Measurements from ENCODE around the gene S100A2. TPM values are rescaled to one million over a fixed set of nuclear protein-coding genes. Genes with fewer than 3 reads are reported as not detected.
A peak's percentile ranks its signal among the peaks of the same experiment; 100 is the strongest.

The S100A2 gene
- total RNA-seq, 4 donors from 2014 or later = 1.3 to 6.5 TPM; not detected in 2

DNA sequence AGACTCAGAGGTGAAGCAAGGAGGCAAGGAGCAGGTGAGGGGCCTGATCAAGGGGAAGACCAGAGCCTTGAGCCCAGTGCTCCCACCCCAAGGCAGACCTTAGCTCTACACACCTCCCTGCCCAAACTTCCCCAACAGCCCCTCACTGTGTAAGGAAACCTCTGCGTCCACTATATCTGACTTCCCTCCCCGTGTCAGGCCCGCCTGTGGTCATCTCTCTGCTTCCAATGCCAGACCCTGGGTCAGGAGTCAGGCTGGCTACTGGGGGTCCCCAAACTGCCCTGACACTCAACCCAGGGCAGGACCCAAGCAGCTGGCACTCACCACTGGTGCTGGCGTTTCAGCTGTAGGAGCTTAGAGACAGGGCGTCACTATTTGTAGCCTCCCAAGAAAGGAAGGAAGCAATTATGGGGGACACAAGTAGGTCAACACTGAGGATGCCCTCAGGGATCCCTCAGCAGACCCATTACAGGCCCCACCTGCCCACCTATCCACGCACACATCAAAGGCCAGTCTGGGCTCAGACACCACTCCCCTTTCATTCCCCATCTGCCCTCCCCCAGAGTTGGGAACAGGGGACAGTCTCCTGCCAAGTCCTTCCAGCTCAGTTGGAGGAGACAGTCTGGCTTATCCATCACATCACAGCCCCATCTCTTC, 15.8 kb downstream of the S100A2 start:
- TF ChIP-seq, protein P1, sequence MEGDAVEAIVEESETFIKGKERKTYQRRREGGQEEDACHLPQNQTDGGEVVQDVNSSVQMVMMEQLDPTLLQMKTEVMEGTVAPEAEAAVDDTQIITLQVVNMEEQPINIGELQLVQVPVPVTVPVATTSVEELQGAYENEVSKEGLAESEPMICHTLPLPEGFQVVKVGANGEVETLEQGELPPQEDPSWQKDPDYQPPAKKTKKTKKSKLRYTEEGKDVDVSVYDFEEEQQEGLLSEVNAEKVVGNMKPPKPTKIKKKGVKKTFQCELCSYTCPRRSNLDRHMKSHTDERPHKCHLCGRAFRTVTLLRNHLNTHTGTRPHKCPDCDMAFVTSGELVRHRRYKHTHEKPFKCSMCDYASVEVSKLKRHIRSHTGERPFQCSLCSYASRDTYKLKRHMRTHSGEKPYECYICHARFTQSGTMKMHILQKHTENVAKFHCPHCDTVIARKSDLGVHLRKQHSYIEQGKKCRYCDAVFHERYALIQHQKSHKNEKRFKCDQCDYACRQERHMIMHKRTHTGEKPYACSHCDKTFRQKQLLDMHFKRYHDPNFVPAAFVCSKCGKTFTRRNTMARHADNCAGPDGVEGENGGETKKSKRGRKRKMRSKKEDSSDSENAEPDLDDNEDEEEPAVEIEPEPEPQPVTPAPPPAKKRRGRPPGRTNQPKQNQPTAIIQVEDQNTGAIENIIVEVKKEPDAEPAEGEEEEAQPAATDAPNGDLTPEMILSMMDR (IDR thresholded peaks at IDR 0.05) = no peak
- ATAC-seq (ENCODE audit: low FRiP score) = no peak
- no peak for DNase-seq (ENCODE audit: low spot score)

DNA sequence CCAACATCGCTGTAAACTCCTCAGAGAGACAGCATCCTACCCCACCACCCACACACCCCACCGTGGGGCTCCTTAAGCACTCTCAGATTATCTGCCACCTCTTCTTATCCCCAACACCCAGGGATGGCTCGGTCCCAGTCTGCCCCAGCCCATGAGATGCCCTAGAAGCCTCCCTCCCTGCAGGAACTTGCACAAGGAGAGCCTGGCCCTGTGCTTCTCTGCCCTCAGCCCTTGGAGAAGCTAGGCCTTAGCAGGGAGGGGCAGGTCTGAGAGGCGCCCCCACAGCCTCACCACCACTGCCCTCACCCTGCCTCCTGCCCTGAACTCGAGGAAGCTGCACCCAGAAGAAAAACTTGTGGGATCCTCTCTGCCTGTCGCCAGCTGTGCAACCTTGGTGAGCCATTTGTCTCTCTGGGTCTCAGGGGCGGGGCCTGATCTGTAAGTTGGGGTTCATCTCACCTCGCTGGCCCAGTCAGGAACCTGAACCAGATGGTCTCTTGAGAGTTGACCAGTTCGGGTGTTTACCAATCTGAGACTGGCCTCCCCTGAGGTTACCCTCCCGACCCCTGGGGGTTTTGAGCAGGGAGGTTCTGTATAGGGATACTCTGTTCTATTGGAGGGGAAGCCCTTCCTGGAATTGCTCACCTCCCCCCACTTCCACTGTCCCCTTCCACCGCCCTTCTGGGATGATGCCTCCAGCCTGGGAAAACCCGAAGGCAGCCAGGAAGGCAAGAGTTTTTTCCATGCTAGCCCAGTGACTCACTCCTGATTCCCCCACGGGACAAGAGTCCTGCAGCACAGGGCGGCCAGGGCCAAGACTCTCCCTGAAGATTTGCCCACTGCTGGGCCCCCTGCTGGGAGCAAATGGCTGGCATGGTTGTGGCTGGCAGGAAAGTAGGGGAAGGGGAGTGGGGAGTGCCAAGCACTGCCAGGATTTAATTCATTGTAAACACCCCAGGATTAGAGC, 16.6 kb downstream of the S100A2 start, which contains the start of gene S100A3:
TSS of gene S100A3 (minus strand) at position 537 of the 967 bp plus-strand sequence. CDS start 773 bp downstream, outside the sequence.
- DNase-seq (ENCODE audit: low spot score) = no peak
- TF ChIP-seq, protein P1 (IDR thresholded peaks at IDR 0.05) = no peak
- ATAC-seq (ENCODE audit: low FRiP score) = peak; percentile 67

DNA sequence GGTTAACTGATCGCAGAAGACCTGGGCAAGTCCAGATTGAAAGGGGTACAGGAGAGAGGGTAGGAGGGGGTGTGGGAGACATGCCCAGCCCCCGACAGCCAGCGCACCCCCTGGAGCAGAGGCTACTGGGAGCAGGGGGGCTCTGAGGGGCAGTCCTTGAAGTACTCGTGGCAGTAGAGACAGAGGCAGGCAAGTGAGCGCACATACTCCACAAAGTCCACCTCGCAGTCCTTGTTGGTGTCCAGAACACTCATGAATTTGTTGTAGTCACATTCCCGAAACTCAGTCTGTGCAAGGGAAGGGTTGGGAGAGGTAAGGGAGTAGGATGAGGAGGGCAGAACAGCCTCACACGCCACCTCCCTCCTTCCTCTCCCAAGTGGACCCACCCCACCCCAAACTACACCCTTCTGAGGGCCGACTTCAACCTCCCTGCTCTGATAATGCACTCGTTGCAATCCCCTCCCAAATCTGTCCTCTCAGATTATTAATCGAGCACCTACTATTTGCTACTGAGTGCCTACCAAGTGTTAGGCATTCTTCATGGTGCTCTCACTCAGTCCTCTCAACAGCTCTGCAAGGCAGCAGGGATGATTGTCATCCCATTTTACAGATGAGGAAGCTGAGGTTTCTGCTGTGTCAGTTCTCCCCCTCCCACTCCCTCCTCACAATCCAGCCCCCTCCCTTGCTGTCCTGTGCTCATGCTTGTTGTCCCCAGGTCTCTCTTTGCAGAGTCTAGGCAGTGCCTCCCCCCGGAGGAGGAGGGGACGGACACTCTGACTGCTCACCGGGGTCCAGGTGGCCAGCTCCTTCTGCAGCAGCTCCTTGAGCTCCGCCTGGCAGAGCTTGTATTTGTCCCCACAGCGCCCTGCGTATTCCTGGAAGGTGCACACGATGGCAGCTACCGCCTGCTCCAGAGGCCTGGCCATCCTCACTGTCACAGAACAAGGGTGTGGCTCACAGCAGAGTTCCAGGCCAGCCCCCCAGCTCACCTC, 17.8 kb downstream of the S100A2 start:
- no peak for ATAC-seq (ENCODE audit: low FRiP score)
- no peak for DNase-seq (ENCODE audit: low spot score)
- TF ChIP-seq, protein P1 (IDR thresholded peaks at IDR 0.05) = no peak

DNA sequence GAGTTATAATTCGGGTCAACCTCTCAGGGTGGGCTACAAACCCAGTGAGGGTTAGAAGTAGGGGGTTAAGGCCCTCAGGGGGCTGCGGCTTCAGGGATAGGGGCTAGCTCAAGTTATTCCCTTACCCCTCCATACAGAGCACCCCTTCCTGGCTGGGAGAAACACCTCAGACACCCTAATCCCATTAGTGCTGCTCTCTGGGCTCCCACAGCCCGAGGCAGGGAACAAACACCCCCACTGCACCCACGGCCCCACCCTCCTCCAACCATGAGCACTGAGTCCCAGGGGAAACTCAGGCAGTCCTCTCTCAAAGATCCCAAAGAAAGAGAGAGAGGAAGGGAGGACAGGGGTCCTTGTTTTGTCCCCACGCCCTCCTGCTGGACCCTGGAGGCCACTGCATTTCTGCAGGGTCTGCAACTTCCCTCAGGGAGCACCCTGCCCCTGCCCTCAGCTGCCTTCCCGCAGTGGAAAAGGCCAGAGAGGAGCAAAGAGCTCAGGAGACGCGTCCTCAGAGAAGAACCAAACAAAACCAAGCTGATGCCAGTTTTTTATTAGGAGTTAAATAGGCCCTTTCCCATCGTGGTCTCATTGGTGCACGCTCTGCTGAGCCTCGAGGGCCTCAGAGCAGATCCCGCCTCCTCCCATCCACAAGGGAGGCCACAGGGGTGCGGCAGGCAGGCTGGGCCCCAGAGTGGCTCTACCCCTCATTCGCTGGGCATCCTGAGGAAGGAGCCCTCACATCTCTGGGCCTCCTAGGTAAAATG, 18.7 kb downstream of the S100A2 start:
- no peak for DNase-seq (ENCODE audit: low spot score)
- ATAC-seq (ENCODE audit: low FRiP score) = no peak
- TF ChIP-seq, protein P1 (IDR thresholded peaks at IDR 0.05) = no peak

DNA sequence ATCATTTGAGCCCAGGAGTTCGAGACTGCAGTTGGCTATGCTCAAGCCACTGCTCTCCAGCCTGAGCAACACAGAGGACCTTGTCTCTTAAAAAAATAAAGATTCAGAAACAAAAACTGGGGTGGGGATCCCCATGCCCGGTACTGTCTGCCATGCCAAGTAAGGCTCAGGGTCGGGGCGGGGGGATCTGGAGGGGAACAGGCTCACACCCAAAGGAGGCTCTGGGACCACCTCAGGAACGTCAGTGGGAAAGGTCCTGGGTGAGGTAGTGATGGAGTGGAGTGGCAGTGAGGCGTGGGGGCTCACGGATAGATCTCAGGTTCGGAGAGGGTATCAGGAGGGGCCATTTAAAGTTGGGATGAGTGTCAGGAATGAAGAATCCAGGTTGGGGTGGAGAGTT, 19.3 kb downstream of the S100A2 start:
- TF ChIP-seq, protein P1 (IDR thresholded peaks at IDR 0.05) = no peak
- ATAC-seq (ENCODE audit: low FRiP score) = no peak
- DNase-seq (ENCODE audit: low spot score) = no peak
